Dermis microvascular lymphatic vessel endothelial cell (primary cell): ENCODE results near the gene PAXX. TPM values are rescaled to one million over a fixed set of nuclear protein-coding genes. Genes with fewer than 3 reads are reported as not detected.

Source experiments
- DNase-seq, 2 donors: peaks; one replicate each; pipeline versions ENCODE4 v3.0.0 to v3.0.0-alpha.2; 2010; ENCODE audit warnings: low read depth in 2 of 2
- total RNA-seq: library from RNA; depleted of rRNA; stranded (reverse); fragments of >200 nt; gene quantifications from 2 replicates; pipeline ENCODE4 v1.2.1, GENCODE V29; 2014

Gene PAXX
- total RNA-seq, 1 donor from 2014 or later = 8.5 TPM

- DNase-seq = no peak
Observed at GRCh38 chr9:136952876-136953770, 39.1 kb upstream of the PAXX start.

DNA sequence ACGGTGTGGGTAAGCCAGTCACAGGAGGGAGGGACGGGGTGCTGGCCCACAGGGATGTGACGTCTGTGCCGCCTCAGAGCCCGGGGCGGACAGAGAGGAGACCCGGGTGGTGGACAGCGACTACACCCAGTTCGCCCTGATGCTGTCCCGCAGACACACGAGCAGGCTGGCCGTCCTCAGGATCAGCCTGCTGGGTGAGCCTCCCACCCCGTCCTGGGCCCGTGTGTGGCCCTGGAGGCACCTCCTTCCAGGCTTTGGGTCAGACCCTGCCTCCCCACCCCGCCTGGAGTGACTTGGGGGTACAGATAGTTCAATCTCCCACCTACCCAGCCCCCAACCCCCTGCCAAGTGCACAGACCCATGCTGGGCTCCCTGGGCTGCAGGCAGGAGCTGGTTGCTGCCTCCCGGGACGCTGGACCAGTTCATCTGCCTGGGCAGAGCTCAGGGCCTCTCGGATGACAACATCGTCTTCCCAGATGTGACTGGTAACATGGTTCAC lies 38.4 kb upstream of the PAXX start:
- no peak for DNase-seq

- DNase-seq = no peak
Observed at GRCh38 chr9:136954270-136955083, 37.7 kb upstream of the PAXX start.

DNA sequence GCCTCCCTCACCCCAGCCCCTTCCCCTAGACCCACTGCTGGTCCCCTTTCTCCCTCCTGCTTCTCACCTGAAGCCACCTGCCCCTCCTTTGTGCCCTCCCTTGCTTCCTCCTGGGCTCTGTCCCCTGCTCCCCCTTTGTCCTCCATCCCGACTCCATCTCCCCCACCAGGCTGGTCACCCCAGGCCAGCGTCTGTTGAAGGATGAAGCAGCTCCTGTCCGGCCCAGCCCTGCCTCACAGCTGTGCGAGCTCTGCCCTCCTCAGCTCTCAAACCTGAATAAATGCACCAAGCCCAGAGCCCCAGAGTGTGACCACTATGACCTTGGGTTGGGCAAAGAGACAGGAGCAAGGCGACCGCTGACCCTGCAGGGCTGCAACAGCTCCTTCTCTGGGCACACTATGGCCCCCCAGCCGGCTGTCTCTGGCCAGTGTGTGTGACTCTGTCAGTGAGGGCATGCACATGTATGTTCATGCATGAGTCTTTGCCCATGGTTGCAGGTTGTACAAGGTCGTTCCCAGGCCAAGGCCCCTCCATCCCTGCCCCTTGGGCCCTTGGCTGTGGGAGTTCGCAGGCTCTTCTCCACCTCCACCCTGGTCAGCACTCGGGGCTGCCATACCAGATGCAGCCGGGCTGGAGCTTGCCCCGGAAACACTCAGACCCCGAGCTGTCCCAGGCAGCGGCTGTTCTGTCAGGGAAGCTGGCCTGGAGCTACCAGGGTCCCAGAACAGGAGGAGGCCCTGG lies 36.9 kb upstream of the PAXX start:
- no peak for DNase-seq

- DNase-seq = no peak
Observed at GRCh38 chr9:136955943-136956335, 36.3 kb upstream of the PAXX start.

- DNase-seq = no peak
Observed at GRCh38 chr9:136956604-136957003, 35.6 kb upstream of the PAXX start.

DNA sequence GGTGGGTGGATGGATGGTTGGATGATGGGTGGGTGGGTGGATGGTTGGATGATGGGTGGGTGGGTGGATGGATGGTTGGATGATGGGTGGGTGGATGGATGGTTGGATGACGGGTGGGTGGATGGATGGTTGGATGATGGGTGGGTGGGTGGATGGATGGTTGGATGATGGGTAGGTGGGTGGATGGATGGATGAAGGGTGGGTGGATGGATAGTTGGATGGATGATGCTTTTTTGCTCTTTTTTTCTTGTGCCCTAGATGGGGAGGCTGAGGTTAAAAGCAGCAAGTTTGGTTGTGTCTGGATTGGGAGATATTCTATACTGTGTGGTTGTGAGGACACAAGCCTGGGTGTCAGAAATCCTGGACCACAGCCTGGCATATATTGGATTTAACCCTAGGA lies 34.8 kb upstream of the PAXX start:
- DNase-seq = no peak

DNA sequence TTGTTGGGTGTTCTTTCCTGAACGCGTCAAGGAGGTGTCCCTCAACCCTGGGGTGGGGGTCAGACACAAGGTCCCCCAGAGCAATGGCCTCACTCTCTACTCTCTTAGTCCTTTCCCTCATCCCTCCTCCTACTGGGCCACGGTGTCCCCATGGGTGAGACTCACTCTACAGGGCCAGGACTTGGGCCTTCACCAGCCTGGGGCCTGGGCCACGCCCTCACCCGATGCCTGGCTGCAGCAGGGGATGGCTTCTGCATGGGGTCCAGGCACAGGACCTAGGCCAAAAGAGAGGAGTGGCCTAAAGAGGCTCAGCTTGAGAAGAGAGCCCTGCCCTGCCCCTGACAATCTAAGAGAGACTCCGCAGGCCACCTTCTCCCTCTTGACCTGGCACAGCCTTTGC lies 34.3 kb upstream of the PAXX start:
- DNase-seq = no peak

- no peak for DNase-seq
Observed at GRCh38 chr9:136958473-136958872, 33.7 kb upstream of the PAXX start.

- no peak for DNase-seq
Observed at GRCh38 chr9:136958898-136959850, 33.0 kb upstream of the PAXX start.

- DNase-seq = no peak
Observed at GRCh38 chr9:136960212-136960937, 31.8 kb upstream of the PAXX start.

GRCh38 chr9:136960938-136961275 lies 31.3 kb upstream of the PAXX start:
- no peak for DNase-seq

- no peak for DNase-seq
Observed at GRCh38 chr9:136961279-136962065, 30.8 kb upstream of the PAXX start.

GRCh38 chr9:136962163-136962562 lies 30.1 kb upstream of the PAXX start:
- DNase-seq = no peak

- DNase-seq = no peak
Observed at GRCh38 chr9:136962701-136963248, 29.4 kb upstream of the PAXX start.

- DNase-seq = no peak
Observed at GRCh38 chr9:136963341-136963740, 28.9 kb upstream of the PAXX start.

GRCh38 chr9:136963751-136964150 lies 28.5 kb upstream of the PAXX start:
- no peak for DNase-seq

DNA sequence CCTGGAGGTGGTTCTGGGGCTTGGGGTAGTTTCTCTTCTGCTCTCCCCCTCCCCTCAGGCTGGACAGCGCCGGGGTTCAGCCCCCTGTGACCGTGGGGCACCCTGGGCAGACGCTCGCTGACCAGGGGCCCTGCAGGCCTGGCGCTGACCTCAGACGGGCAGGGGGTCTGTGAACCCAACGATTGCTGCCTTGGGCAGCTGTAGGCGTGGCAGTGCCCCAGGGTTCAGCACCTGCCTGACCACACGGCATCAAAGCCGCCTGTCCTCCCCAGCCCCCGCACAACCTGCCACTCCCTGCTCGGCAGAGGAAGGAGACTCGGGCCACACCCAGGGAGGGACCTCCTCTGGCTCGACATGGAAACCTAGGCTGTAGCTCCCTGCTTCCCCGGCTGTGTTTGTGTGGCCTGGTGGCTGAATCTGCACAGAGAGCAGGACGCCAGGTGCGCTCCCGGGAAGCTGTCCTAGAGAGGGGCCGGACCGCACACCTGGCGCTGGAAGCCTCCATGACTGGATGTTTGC lies 28.0 kb upstream of the PAXX start:
- no peak for DNase-seq
